Measurements from ENCODE around the gene SMPD2. TPM values are rescaled to one million over a fixed set of nuclear protein-coding genes. Genes with fewer than 3 reads are reported as not detected.

The SMPD2 gene
- total RNA-seq, 1 experiment from 2014 or later: 14.7 TPM

DNA sequence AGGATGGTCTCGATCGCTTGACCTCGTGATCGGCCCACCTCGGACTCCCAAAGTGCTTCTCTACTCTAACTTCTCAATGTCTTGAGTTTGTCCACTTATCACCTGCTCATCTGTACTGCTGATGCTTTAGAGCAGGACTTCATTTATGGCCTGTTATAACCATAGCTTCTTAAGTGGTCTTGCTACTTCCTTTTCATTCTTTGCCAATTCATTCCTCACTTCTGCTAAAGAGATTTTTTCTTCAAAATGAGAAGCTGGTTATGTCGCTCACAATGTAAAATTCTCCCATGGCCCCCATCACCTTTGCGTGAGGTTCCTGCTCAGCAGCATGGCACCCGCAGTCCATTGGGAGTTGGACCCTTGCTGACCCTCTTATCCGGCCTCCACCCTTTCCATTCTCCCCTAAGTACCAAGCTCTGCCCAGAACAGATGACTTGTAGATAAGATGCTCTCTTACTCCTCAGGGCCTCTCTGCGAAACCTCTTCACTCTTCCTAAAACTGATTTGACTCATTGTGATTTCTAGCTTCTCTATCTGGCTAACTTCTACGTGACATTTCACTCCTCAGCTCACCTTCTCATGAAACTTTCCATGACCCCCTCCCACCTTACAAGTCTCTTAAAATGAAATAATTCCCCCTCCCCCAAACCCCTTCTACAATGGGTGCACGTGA, 44.3 kb upstream of the SMPD2 start:
- no peaks in the 10 kb centered on the region for H3K27me3 ChIP-seq (ENCODE audit: insufficient read depth, low read length)
- CTCF ChIA-PET: interaction anchor here (2.0 kb wide), 1 partner anchor 208 kb away, joined by 11 read pairs; no protein-coding TSS in a partner anchor
- ATAC-seq: no peak
- no peak overlapping the region for H2AFZ ChIP-seq (ENCODE audit: low read depth, low read length, poor library complexity, severe bottlenecking)
- H3K79me2 ChIP-seq (ENCODE audit: insufficient read depth, low read length): no peaks in the 10 kb centered on the region
- BruUV-seq (replicated peaks): no TSS peak
- no peaks in the 10 kb centered on the region for H3K9me2 ChIP-seq (ENCODE audit: insufficient read depth)
- H3K4me1 ChIP-seq (ENCODE audit: control insufficient read depth in 1 of 2, insufficient read depth in 2 of 2, low read length in 2 of 2): peaks cover 0 to 18% of the 10 kb centered on the region in 2 experiments; a peak in 3 of 4 replicates
- H3K36me3 ChIP-seq (ENCODE audit: control insufficient read depth in 1 of 2, insufficient read depth in 2 of 2, low read length in 2 of 2): no peaks in the 10 kb centered on the region
- DNase-seq (ENCODE audit: low read depth, low spot score): no peak
- no peak overlapping the region for H3K9ac ChIP-seq (ENCODE audit: low read length)
- TF ChIP-seq, protein P1, sequence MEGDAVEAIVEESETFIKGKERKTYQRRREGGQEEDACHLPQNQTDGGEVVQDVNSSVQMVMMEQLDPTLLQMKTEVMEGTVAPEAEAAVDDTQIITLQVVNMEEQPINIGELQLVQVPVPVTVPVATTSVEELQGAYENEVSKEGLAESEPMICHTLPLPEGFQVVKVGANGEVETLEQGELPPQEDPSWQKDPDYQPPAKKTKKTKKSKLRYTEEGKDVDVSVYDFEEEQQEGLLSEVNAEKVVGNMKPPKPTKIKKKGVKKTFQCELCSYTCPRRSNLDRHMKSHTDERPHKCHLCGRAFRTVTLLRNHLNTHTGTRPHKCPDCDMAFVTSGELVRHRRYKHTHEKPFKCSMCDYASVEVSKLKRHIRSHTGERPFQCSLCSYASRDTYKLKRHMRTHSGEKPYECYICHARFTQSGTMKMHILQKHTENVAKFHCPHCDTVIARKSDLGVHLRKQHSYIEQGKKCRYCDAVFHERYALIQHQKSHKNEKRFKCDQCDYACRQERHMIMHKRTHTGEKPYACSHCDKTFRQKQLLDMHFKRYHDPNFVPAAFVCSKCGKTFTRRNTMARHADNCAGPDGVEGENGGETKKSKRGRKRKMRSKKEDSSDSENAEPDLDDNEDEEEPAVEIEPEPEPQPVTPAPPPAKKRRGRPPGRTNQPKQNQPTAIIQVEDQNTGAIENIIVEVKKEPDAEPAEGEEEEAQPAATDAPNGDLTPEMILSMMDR (IDR thresholded peaks at IDR 0.05 in 2 of 3, conservative IDR thresholded peaks at IDR 0.05 in 1 of 3; ENCODE audit: borderline replicate concordance in 1 of 3, insufficient read depth in 1 of 3, low read depth in 2 of 3, low read length in 2 of 3): no peak
- TF ChIP-seq ATF3 (IDR thresholded peaks at IDR 0.05) (no peak), CEBPB (IDR thresholded peaks at IDR 0.05; ENCODE audit: low read depth) (no peak), SP1 (IDR thresholded peaks at IDR 0.05; ENCODE audit: low read depth) (no peak), ZBTB33 (IDR thresholded peaks at IDR 0.05; ENCODE audit: extremely low read depth, insufficient replicate concordance, low read length) (no peak), EGR1 (IDR thresholded peaks at IDR 0.05; ENCODE audit: low read depth) (no peak), RAD21 (IDR thresholded peaks at IDR 0.05; ENCODE audit: low read depth) (no peak), YY1 (IDR thresholded peaks at IDR 0.05; ENCODE audit: extremely low read depth, insufficient replicate concordance, low read depth, low read length) (no peak), ELF1 (IDR thresholded peaks at IDR 0.05; ENCODE audit: borderline replicate concordance, low read depth) (no peak), JUND (IDR thresholded peaks at IDR 0.05) (no peak)
- H4K20me1 ChIP-seq (ENCODE audit: insufficient read depth): no peaks in the 10 kb centered on the region
- RAD21 ChIA-PET (ENCODE audit: low non-redundant PET in 1 of 2, low total read pairs in 2 of 2, uncharacterized antibody in 2 of 2, unreplicated experiment in 2 of 2): no interaction called here
- POLR2A ChIA-PET: no interaction called here
- no peaks in the 10 kb centered on the region for H3K9me3 ChIP-seq (ENCODE audit: control insufficient read depth in 1 of 2, insufficient read depth in 1 of 2, low read depth in 1 of 2, low read length in 2 of 2)
- intact Hi-C loops (cut with micrococcal nuclease): loop anchor here (5.0 to 10.0 kb wide), 2 partner anchors 501 to 854 kb away; no protein-coding TSS in a partner anchor
- H3K4me3 ChIP-seq (replicated peaks in 1 of 2; ENCODE audit: low read depth in 1 of 2, low read length in 2 of 2): no peak overlapping the region
- H3K27ac ChIP-seq (ENCODE audit: low read depth, low read length): no peak overlapping the region
- no peak overlapping the region for H3K4me2 ChIP-seq (ENCODE audit: low read length)

All from HCT116 (cell line).